OCI-LY7 (cell line): ENCODE results near the gene CSDE1. TPM values are rescaled to one million over a fixed set of nuclear protein-coding genes. Genes with fewer than 3 reads are reported as not detected.

Experiments
- BruUV-seq: library from RNA; stranded (reverse); fragments of 400-500 nt; replicated peaks from 2 replicates; lab custom pipeline; 2021; lab: Mats Ljungman, UMichigan
- CTCF ChIA-PET: fragments of 300-600 bp; sonication (Branson Sonifier 250); formaldehyde crosslinking; loops from one replicate; lab custom pipeline; 2022; ENCODE audit warnings: antibody characterized with exemption; ENCODE audit not compliant: unreplicated experiment; lab: Charles Lee
- POLR2A ChIA-PET: fragments of 300-600 bp; sonication (Branson Sonifier 250); formaldehyde crosslinking; loops from one replicate; lab custom pipeline; 2022; ENCODE audit warnings: antibody characterized with exemption; lab: Charles Lee
- DNase-seq: peaks from one replicate; pipeline ENCODE4 v3.0.0-alpha.2; 2015; ENCODE audit warnings: low spot score
- H2AFZ ChIP-seq: fragments of 200-600 bp; sonication (generic), shearing (Covaris generic); 2 replicates; pipeline ENCODE4 v1.6.1; 2014; ENCODE audit warnings: mild to moderate bottlenecking, antibody characterized with exemption, low read length, moderate library complexity
- H3K27ac ChIP-seq: fragments of 200-600 bp; sonication (generic); 2 replicates; pipeline ENCODE4 v1.5.1; 2014; ENCODE audit warnings: mixed run types, low read depth, mild to moderate bottlenecking, moderate library complexity, low read length, inconsistent platforms; ENCODE audit not compliant: poor library complexity, severe bottlenecking
- H3K36me3 ChIP-seq: fragments of 200-600 bp; sonication (generic); 2 replicates; pipeline ENCODE4 v1.6.1; 2014; ENCODE audit warnings: mild to moderate bottlenecking, antibody characterized with exemption, low read length, moderate library complexity, mixed read lengths; ENCODE audit not compliant: insufficient read depth
- H3K4me1 ChIP-seq: fragments of 200-600 bp; sonication (generic); 2 replicates; pipeline ENCODE4 v1.5.1; 2014; ENCODE audit warnings: mild to moderate bottlenecking, low read length; ENCODE audit not compliant: insufficient read depth, poor library complexity, severe bottlenecking
- H3K4me2 ChIP-seq: fragments of 200-600 bp; sonication (generic); 2 replicates; pipeline ENCODE4 v1.6.1; 2014; ENCODE audit warnings: mild to moderate bottlenecking, low read length
- H3K4me3 ChIP-seq: fragments of 200-600 bp; sonication (generic); 2 replicates; pipeline ENCODE4 v1.5.1; 2014; ENCODE audit warnings: mild to moderate bottlenecking, low read depth, low read length; ENCODE audit not compliant: poor library complexity, severe bottlenecking
- H3K79me2 ChIP-seq: fragments of 200-600 bp; sonication (generic); 2 replicates; pipeline ENCODE4 v1.6.1; 2016; ENCODE audit warnings: low read depth, mild to moderate bottlenecking, low read length, moderate library complexity, mixed read lengths; ENCODE audit not compliant: insufficient read depth
- H3K9me2 ChIP-seq: fragments of 200-600 bp; sonication (generic); 2 replicates; pipeline ENCODE4 v1.6.1; 2016; ENCODE audit warnings: mild to moderate bottlenecking, low read length, mixed read lengths; ENCODE audit not compliant: insufficient read depth
- H3K9me3 ChIP-seq: fragments of 200-600 bp; sonication (generic); 2 replicates; pipeline ENCODE4 v1.6.1; 2014; ENCODE audit warnings: mild to moderate bottlenecking, mixed run types, low read length, mixed read lengths
- H4K20me1 ChIP-seq: fragments of 200-600 bp; sonication (generic); 2 replicates; pipeline ENCODE4 v1.6.1; 2014; ENCODE audit warnings: mild to moderate bottlenecking, antibody characterized with exemption, low read length, moderate library complexity, mixed read lengths; ENCODE audit not compliant: insufficient read depth
- EZH2phosphoT487 ChIP-seq: fragments of 200-600 bp; sonication (generic); IDR thresholded peaks from 2 replicates; pipeline ENCODE4 v1.6.1; 2018; ENCODE audit warnings: low read depth, borderline replicate concordance, mild to moderate bottlenecking, mixed run types, antibody characterized with exemption, low read length, moderate library complexity, mixed read lengths
- intact Hi-C: fragments of 100-400 bp; cut with micrococcal nuclease; formaldehyde crosslinking; loops from one replicate; pipeline ENCODE4 v1.10.0; 2022; ENCODE audit not compliant: unreplicated experiment
- total RNA-seq, 2 experiments: library from RNA; depleted of rRNA in 1 of 2; stranded (reverse); fragments of >200 nt in 1 of 2; shearing (Covaris generic) in 1 of 2; gene quantifications; 2 replicates each; pipeline ENCODE4 v1.2.3, GENCODE V29; 2014 to 2022
- TF ChIP-seq, protein P1 (sequence below): fragments of 200-600 bp; sonication (generic); conservative IDR thresholded peaks from 2 replicates; pipeline ENCODE4 v1.5.1; 2014; ENCODE audit warnings: mild to moderate bottlenecking, antibody characterized with exemption, low read length, moderate library complexity, mixed read lengths

Gene CSDE1
- total RNA-seq, 2 experiments from 2014 or later = 177 to 426 TPM

DNA sequence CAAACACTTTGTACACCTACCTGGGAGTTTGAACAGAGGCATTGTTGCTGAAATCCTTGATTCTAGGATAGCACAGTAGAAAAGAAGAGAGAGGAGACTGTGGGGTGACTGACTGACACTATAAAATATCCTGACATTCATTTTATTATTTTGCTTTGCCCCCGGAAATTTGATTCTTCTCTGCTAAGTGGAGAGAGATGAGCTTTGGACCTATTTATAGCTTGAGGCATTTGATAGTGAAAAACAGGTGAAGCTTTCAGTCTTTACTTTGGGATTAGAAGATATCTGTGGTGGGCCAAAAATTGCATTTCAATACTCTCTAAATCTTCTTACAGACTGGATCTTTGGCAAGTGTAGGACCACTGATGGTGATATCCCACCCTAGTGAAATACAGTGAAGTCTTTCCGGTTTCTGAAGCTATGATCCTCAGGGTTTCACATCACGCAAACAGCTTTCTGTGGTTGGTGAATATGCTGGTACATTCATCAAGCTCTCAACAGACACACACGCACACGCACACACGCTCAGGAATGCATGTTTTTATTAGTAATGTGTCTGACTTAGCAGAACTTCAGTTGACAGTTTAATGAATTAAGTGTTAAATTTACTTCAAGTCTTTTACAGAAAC lies 62.2 kb downstream of the CSDE1 start, which contains the start of gene AMPD1:
Gene AMPD1, minus strand, starts transcription at position 117 of the 629 bp plus-strand sequence. Its CDS starts 75 bp downstream, at position 42.
- H3K27ac ChIP-seq = no peak within 1 kb of the TSS
- H2AFZ ChIP-seq = no peak within 1 kb of the TSS
- ChIA-PET CTCF (no interaction called here), POLR2A (interaction anchor here (0.6 to 1.0 kb wide), 7 partner anchors 8 to 1692 kb away, joined by 3 to 5 read pairs (median 3); no protein-coding TSS in a partner anchor)
- no peak for DNase-seq
- no peak within 1 kb of the TSS for H3K4me2 ChIP-seq
- no peaks in the 10 kb centered on the region for H3K9me2 ChIP-seq
- no peak for TF ChIP-seq EZH2phosphoT487
- TF ChIP-seq, protein P1, sequence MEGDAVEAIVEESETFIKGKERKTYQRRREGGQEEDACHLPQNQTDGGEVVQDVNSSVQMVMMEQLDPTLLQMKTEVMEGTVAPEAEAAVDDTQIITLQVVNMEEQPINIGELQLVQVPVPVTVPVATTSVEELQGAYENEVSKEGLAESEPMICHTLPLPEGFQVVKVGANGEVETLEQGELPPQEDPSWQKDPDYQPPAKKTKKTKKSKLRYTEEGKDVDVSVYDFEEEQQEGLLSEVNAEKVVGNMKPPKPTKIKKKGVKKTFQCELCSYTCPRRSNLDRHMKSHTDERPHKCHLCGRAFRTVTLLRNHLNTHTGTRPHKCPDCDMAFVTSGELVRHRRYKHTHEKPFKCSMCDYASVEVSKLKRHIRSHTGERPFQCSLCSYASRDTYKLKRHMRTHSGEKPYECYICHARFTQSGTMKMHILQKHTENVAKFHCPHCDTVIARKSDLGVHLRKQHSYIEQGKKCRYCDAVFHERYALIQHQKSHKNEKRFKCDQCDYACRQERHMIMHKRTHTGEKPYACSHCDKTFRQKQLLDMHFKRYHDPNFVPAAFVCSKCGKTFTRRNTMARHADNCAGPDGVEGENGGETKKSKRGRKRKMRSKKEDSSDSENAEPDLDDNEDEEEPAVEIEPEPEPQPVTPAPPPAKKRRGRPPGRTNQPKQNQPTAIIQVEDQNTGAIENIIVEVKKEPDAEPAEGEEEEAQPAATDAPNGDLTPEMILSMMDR = no peak
- no peaks in the 10 kb centered on the region for H3K36me3 ChIP-seq
- no peak within 1 kb of the TSS for H3K4me3 ChIP-seq
- no TSS peak for BruUV-seq
- H3K4me1 ChIP-seq = no peaks in the 10 kb centered on the region
- intact Hi-C loops = no loop called here
- no peaks in the 10 kb centered on the region for H3K9me3 ChIP-seq
- H3K79me2 ChIP-seq = no peaks in the 10 kb centered on the region
- no peaks in the 10 kb centered on the region for H4K20me1 ChIP-seq

DNA sequence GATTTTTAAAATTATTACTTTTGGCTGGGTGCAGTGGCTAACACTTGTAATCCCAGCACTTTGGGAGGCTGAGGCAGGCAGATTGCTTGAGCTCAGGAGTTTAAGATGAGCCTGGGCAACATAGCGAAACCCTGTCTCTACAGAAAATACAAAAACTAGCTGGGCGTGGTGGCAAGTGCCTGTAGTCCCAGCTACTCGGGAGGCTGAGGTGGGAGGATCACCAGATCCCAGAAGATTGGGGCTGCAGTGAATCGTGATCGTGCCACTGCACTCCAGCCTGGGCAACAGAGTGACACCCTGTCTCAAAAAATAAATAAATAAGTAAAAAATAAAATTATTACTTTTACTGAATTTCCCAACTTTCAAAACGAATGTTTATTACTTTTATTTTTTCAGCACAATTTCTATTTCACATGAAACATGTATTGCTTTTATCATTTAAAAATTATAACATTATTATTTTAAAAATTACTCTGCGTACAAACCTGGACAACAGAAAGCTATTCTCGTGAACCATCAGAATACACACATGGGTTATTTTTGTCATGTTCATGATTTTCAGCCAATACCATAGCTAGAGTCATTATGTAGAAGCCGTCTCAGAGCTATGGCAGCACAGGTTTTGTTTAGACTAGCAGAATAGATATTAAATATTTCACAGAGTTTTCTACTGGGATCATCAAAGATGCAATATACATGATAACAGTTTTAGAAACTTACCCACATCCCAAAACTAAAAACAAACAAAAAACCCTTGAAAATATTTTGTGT lies 63.1 kb downstream of the CSDE1 start:
- CTCF ChIA-PET = no interaction called here

More for the DNA sequence above, 63.1 kb downstream of the CSDE1 start:
- H2AFZ ChIP-seq = no peak overlapping the region
- H3K9me2 ChIP-seq = no peaks in the 10 kb centered on the region
- no peaks in the 10 kb centered on the region for H3K79me2 ChIP-seq
- H3K4me3 ChIP-seq = no peak overlapping the region
- no peak overlapping the region for H3K27ac ChIP-seq
- no peaks in the 10 kb centered on the region for H3K4me1 ChIP-seq
- no TSS peak for BruUV-seq
- no peak overlapping the region for H3K4me2 ChIP-seq
- TF ChIP-seq, protein P1 = no peak
- no peak for TF ChIP-seq EZH2phosphoT487
- no peaks in the 10 kb centered on the region for H4K20me1 ChIP-seq
- H3K36me3 ChIP-seq = no peaks in the 10 kb centered on the region
- POLR2A ChIA-PET = interaction anchor here (0.6 to 0.8 kb wide), 5 partner anchors 18 to 1693 kb away, joined by 3 to 5 read pairs (median 3); no protein-coding TSS in a partner anchor
- no peak for DNase-seq
- intact Hi-C loops = no loop called here
- H3K9me3 ChIP-seq = no peaks in the 10 kb centered on the region
